Measurements from ENCODE around the gene THUMPD2. TPM values are rescaled to one million over a fixed set of nuclear protein-coding genes. Genes with fewer than 3 reads are reported as not detected.

Gene THUMPD2
- total RNA-seq, 3 donors from 2014 or later (not counting 1 experiment from before 2014, with no cell fraction given): 12.7 to 17.8 (median 13.4) TPM

Other genes starting within 250 kb of the THUMPD2 start
- under 1 TPM in 1 of 3 donors, not detected in 2; 0.21 TPM for gene TMEM178A, start 113.3 kb downstream of the THUMPD2 start, total RNA-seq

Measured in natural killer cell (primary cell).